ENCODE data around the gene TAX1BP1. TPM values are rescaled to one million over a fixed set of nuclear protein-coding genes. Genes with fewer than 3 reads are reported as not detected.

The TAX1BP1 gene
- total and polyA plus RNA-seq, 2 of the 13 experiments (the other 11 are each of a cell fraction or from before 2014, with no cell fraction given): 95.2 to 98.9 TPM

GRCh38 chr7:27782849-27783248 is 42.9 kb downstream of the TAX1BP1 start (continued):
- TF ChIP-seq PAX8 (CRISPR knock-in tag; IDR thresholded peaks at IDR 0.05; ENCODE audit: borderline replicate concordance): no peak
- no peak for TF ChIP-seq DR1 (CRISPR knock-in tag; IDR thresholded peaks at IDR 0.05)
- TF ChIP-seq GLI4 (CRISPR knock-in tag; IDR thresholded peaks at IDR 0.05; ENCODE audit: borderline replicate concordance): no peak
- no peak for TF ChIP-seq ZBTB3 (CRISPR knock-in tag; IDR thresholded peaks at IDR 0.05; ENCODE audit: borderline replicate concordance, low read depth)

- intact Hi-C loops (cut with micrococcal nuclease; ENCODE audit: unreplicated experiment): loop anchor here (1.0 kb wide), 1 partner anchor 39 kb away; no protein-coding TSS in a partner anchor
- no peak for TF ChIP-seq HNF1B (CRISPR knock-in tag; IDR thresholded peaks at IDR 0.05)
- no peak for TF ChIP-seq PCBP2 (optimal IDR thresholded peaks at IDR 0.05; ENCODE audit: low read depth, low read length, poor library complexity, severe bottlenecking)
- TF ChIP-seq SMC3 (IDR thresholded peaks at IDR 0.05; ENCODE audit: low read length): 0 out of 2 replicates have a peak, but pooled peaks have one; percentile 28
- TF ChIP-seq HOMEZ (CRISPR knock-in tag; IDR thresholded peaks at IDR 0.05; ENCODE audit: low read depth): 0 out of 2 replicates have a peak, but pooled peaks have one; percentile 14
- no peak for TF ChIP-seq ZNF563 (CRISPR knock-in tag; IDR thresholded peaks at IDR 0.05)
- TF ChIP-seq GMEB2 (CRISPR knock-in tag; IDR thresholded peaks at IDR 0.05; ENCODE audit: low read depth): no peak
- TF ChIP-seq ZNF597 (CRISPR knock-in tag; IDR thresholded peaks at IDR 0.05): no peak
- TF ChIP-seq ZNF770 (CRISPR knock-in tag; IDR thresholded peaks at IDR 0.05): 0 out of 2 replicates have a peak, but pooled peaks have one; percentile 32
- no peak for TF ChIP-seq ZFYVE20 (CRISPR knock-in tag; IDR thresholded peaks at IDR 0.05; ENCODE audit: borderline replicate concordance, low read depth)
Observed at GRCh38 chr7:27784399-27785053, 44.6 kb downstream of the TAX1BP1 start.

More at GRCh38 chr7:27784399-27785053, 44.6 kb downstream of the TAX1BP1 start:
- H3K4me2 ChIP-seq (ENCODE audit: low read depth, low read length): no peak overlapping the region
- DNase-seq (ENCODE audit: low spot score) (peak; percentile 81), ATAC-seq (peak; percentile 82), FAIRE-seq (peak; percentile 65)
- in situ Hi-C loops (cut with HindIII; ENCODE audit: extremely low pct_ligation_motif_present, low pct_unique_long_range_greater_than_20kb): no loop called here
- no peak overlapping the region for H2AFZ ChIP-seq (ENCODE audit: low read length)
- no peak overlapping the region for H3K9ac ChIP-seq (ENCODE audit: insufficient read depth, low read depth, low read length)
- H3K27me3 ChIP-seq (ENCODE audit: control insufficient read depth in 1 of 2, insufficient read depth in 2 of 2, low read length in 2 of 2): no peaks in the 10 kb centered on the region
- 47% methylated on average over 6 of the region's 6 CpGs for WGBS (ENCODE audit: low lambda C conversion rate)
- POLR2A ChIA-PET: no interaction called here
- H3K79me2 ChIP-seq (ENCODE audit: insufficient read depth, low read length): no peaks in the 10 kb centered on the region
- no peaks in the 10 kb centered on the region for H4K20me1 ChIP-seq (ENCODE audit: insufficient read depth, low read length)
- no peaks in the 10 kb centered on the region for H3K9me3 ChIP-seq (ENCODE audit: low read length)
- H3K4me1 ChIP-seq (ENCODE audit: insufficient read depth, low read length): 0 out of 2 replicates have a peak, but pooled peaks cover 13% of the 10 kb centered on the region
- H3K4me3 ChIP-seq (replicated peaks in 1 of 3; ENCODE audit: insufficient read depth in 1 of 3, low read depth in 2 of 3, low read length in 3 of 3): no peak overlapping the region
- no peak overlapping the region for H3K27ac ChIP-seq (ENCODE audit: extremely low read length, insufficient read depth, low read length)
- BruUV-seq (replicated peaks): no TSS peak
- peaks cover 5 to 31% of the 10 kb centered on the region in 2 experiments for H3K36me3 ChIP-seq (replicated peaks in 1 of 2; ENCODE audit: control insufficient read depth in 1 of 2, insufficient read depth in 2 of 2, low read length in 2 of 2)
- CTCF ChIA-PET (ENCODE audit: low intra/inter-chr PET ratio, low total read pairs): interaction anchor here (1.2 to 1.3 kb wide), 2 partner anchors 95 to 122 kb away, joined by 3 to 4 read pairs; partner anchors contain the start of gene HIBADH
